Measurements from ENCODE around the gene TSLP.

Gene TSLP

GRCh38 chr5:111071413-111071812 is at the start of gene TSLP:
Gene TSLP (plus strand): TSS chr5:111071713. CDS start chr5:111071891, 178 bp downstream.
- in situ Hi-C loops (cut with MboI; ENCODE audit: low sequenced_read_pairs) = no loop called here

GRCh38 chr5:111022301-111022700 is 49.2 kb upstream of the TSLP start:
- in situ Hi-C loops (cut with MboI; ENCODE audit: low sequenced_read_pairs) = no loop called here

- in situ Hi-C loops (cut with MboI; ENCODE audit: low sequenced_read_pairs) = no loop called here
Measured at GRCh38 chr5:111028865-111029264, 42.6 kb upstream of the TSLP start.

GRCh38 chr5:111043712-111044506 is 27.6 kb upstream of the TSLP start:
- in situ Hi-C loops (cut with MboI; ENCODE audit: low sequenced_read_pairs) = no loop called here

GRCh38 chr5:111058064-111058463 is 13.4 kb upstream of the TSLP start:
- in situ Hi-C loops (cut with MboI; ENCODE audit: low sequenced_read_pairs) = no loop called here

- in situ Hi-C loops (cut with MboI; ENCODE audit: low sequenced_read_pairs) = no loop called here
Measured at GRCh38 chr5:111060169-111060568, 11.3 kb upstream of the TSLP start.

- in situ Hi-C loops (cut with MboI; ENCODE audit: low sequenced_read_pairs) = no loop called here
Measured at GRCh38 chr5:111061618-111062017, 9.9 kb upstream of the TSLP start.

- in situ Hi-C loops (cut with MboI; ENCODE audit: low sequenced_read_pairs) = no loop called here
Measured at GRCh38 chr5:111063709-111064322, 7.7 kb upstream of the TSLP start.

- in situ Hi-C loops (cut with MboI; ENCODE audit: low sequenced_read_pairs) = no loop called here
Measured at GRCh38 chr5:111066261-111066938, 5.1 kb upstream of the TSLP start.

GRCh38 chr5:111068213-111068612 is 3.3 kb upstream of the TSLP start:
- in situ Hi-C loops (cut with MboI; ENCODE audit: low sequenced_read_pairs) = no loop called here

- in situ Hi-C loops (cut with MboI; ENCODE audit: low sequenced_read_pairs) = no loop called here
Measured at GRCh38 chr5:111069839-111070238, 1.7 kb upstream of the TSLP start.

GRCh38 chr5:111070272-111071134 is 1.0 kb upstream of the TSLP start:
- in situ Hi-C loops (cut with MboI; ENCODE audit: low sequenced_read_pairs) = no loop called here

GRCh38 chr5:111072949-111073682 is 1.6 kb downstream of the TSLP start:
- in situ Hi-C loops (cut with MboI; ENCODE audit: low sequenced_read_pairs) = no loop called here

- in situ Hi-C loops (cut with MboI; ENCODE audit: low sequenced_read_pairs) = no loop called here
Measured at GRCh38 chr5:111074244-111074643, 2.7 kb downstream of the TSLP start.

GRCh38 chr5:111075520-111075919 is 4.0 kb downstream of the TSLP start:
- in situ Hi-C loops (cut with MboI; ENCODE audit: low sequenced_read_pairs) = no loop called here

GRCh38 chr5:111076091-111076490 is 4.6 kb downstream of the TSLP start:
- in situ Hi-C loops (cut with MboI; ENCODE audit: low sequenced_read_pairs) = no loop called here

GRCh38 chr5:111077678-111078077 is 6.2 kb downstream of the TSLP start:
- in situ Hi-C loops (cut with MboI; ENCODE audit: low sequenced_read_pairs) = no loop called here

- in situ Hi-C loops (cut with MboI; ENCODE audit: low sequenced_read_pairs) = no loop called here
Measured at GRCh38 chr5:111079846-111080245, 8.3 kb downstream of the TSLP start.

GRCh38 chr5:111083323-111083722 is 11.8 kb downstream of the TSLP start:
- in situ Hi-C loops (cut with MboI; ENCODE audit: low sequenced_read_pairs) = no loop called here

Data from HL-60/S4 treated with phorbol 12-myristate 13-acetate at 8.2 ng/mL for 4 days and 3 days (cell line).